Keratinocyte (primary cell): ENCODE measurements around the gene DEFB114. TPM values are rescaled to one million over a fixed set of nuclear protein-coding genes. Genes with fewer than 3 reads are reported as not detected.

Experiments
- DNase-seq: peaks from one replicate; pipeline ENCODE4 v3.0.0-alpha.2; 2011; ENCODE audit warnings: low read depth, missing footprints, low spot score
- FAIRE-seq: peaks from 2 replicates; lab custom pipeline; 2011; peaks lifted over from hg19 to GRCh38; lab: Jason Lieb, UNC
- H2AFZ ChIP-seq: 2 replicates; pipeline ENCODE4 v1.6.0; 2012; ENCODE audit warnings: low read length, control low read depth, inconsistent platforms; ENCODE audit not compliant: control insufficient read depth
- H3K27ac ChIP-seq: 2 replicates; pipeline ENCODE4 v1.5.1; 2011; ENCODE audit warnings: low read length; ENCODE audit not compliant: control insufficient read depth, insufficient read depth
- H3K27me3 ChIP-seq: 3 replicates; pipeline ENCODE4 v1.6.0; 2011; ENCODE audit warnings: low read length; ENCODE audit not compliant: control insufficient read depth, insufficient read depth; ENCODE audit errors: extremely low read depth
- H3K36me3 ChIP-seq, 2 experiments: 2 replicates in 1 of 2; 3 replicates in 1 of 2; pipeline ENCODE4 v1.5.1; 2011; ENCODE audit warnings: low read length in 2 of 2, mild to moderate bottlenecking in 1 of 2; ENCODE audit not compliant: control insufficient read depth in 2 of 2, insufficient read depth in 2 of 2; ENCODE audit errors: extremely low read depth in 1 of 2
- H3K4me1 ChIP-seq: 3 replicates; pipeline ENCODE4 v1.5.1; 2011; ENCODE audit warnings: low read length; ENCODE audit not compliant: control insufficient read depth, insufficient read depth; ENCODE audit errors: extremely low read depth
- H3K4me2 ChIP-seq: 3 replicates; pipeline ENCODE4 v1.6.0; 2011; ENCODE audit warnings: low read depth, low read length; ENCODE audit not compliant: control insufficient read depth, insufficient read depth; ENCODE audit errors: extremely low read depth
- H3K4me3 ChIP-seq, 3 experiments: fragments of 200-600 bp in 1 of 3; sonication (generic) in 1 of 3; 2 replicates in 2 of 3; 3 replicates in 1 of 3; pipeline ENCODE4 v1.5.1; 2011 to 2016; ENCODE audit warnings: low read length in 3 of 3, mild to moderate bottlenecking in 3 of 3, control low read depth in 2 of 3, inconsistent platforms in 1 of 3, low read depth in 1 of 3, mixed read lengths in 1 of 3, mixed run types in 1 of 3, moderate library complexity in 1 of 3; ENCODE audit not compliant: control insufficient read depth in 2 of 3, insufficient read depth in 2 of 3; ENCODE audit errors: extremely low read depth in 1 of 3
- H3K79me2 ChIP-seq: 2 replicates; pipeline ENCODE4 v1.6.0; 2012; ENCODE audit warnings: low read length; ENCODE audit not compliant: control insufficient read depth, insufficient read depth
- H3K9ac ChIP-seq: 3 replicates; pipeline ENCODE4 v1.6.0; 2011; ENCODE audit warnings: low read length; ENCODE audit not compliant: control insufficient read depth, insufficient read depth; ENCODE audit errors: extremely low read depth
- H3K9me1 ChIP-seq: 3 replicates; pipeline ENCODE4 v1.6.0; 2011; ENCODE audit warnings: low read length; ENCODE audit not compliant: control insufficient read depth, insufficient read depth; ENCODE audit errors: extremely low read depth
- H3K9me3 ChIP-seq: 2 replicates; pipeline ENCODE4 v1.5.1; 2012; ENCODE audit warnings: low read depth, low read length; ENCODE audit not compliant: control insufficient read depth
- H4K20me1 ChIP-seq: 3 replicates; pipeline ENCODE4 v1.6.0; 2011; ENCODE audit warnings: low read length; ENCODE audit not compliant: control insufficient read depth, insufficient read depth; ENCODE audit errors: extremely low read depth
- EZH2 ChIP-seq: IDR thresholded peaks from one replicate; pipeline ENCODE4 v1.6.1; 2012; ENCODE audit warnings: inconsistent platforms, mild to moderate bottlenecking, low read length, moderate library complexity
- dilution Hi-C: fragments of 300-500 bp; cut with MboI; formaldehyde crosslinking; loops from one replicate; pipeline ENCODE4 v1.7.0; 2020; ENCODE audit warnings: low sequenced_read_pairs; ENCODE audit not compliant: extremely low pct_ligation_motif_present
- polyA plus RNA-seq, 5 experiments: library from polyadenylated mRNA; depleted of rRNA in 3 of 5; stranded (reverse) in 3 of 5; stranded (forward) in 1 of 5; unstranded in 1 of 5; fragments of >200 nt; gene quantifications; 1 replicate in 1 of 5; 2 replicates in 3 of 5; 3 replicates in 1 of 5; pipeline versions ENCODE4 v1.2.1 to v1.2.3, GENCODE V29; 2011 to 2012; ENCODE audit warnings: missing spikeins in 2 of 5, low read depth in 1 of 5, low replicate concordance in 1 of 5
- TF ChIP-seq, protein P1 (sequence below), 3 experiments: IDR thresholded peaks in 1 of 3; conservative IDR thresholded peaks in 1 of 3; optimal IDR thresholded peaks in 1 of 3; 2 replicates in 2 of 3; 3 replicates in 1 of 3; pipeline versions ENCODE3 to v1.5.1; 2011; ENCODE audit warnings: low read length in 3 of 3, mild to moderate bottlenecking in 3 of 3, moderate library complexity in 2 of 3, control low read depth in 1 of 3, inconsistent platforms in 1 of 3; ENCODE audit not compliant: insufficient read depth in 2 of 3; ENCODE audit errors: extremely low read depth in 1 of 3

The DEFB114 gene
- polyA plus RNA-seq, 1 donor (not counting 4 experiments of a cell fraction or from before 2014, with no cell fraction given), result not detected

DNA sequence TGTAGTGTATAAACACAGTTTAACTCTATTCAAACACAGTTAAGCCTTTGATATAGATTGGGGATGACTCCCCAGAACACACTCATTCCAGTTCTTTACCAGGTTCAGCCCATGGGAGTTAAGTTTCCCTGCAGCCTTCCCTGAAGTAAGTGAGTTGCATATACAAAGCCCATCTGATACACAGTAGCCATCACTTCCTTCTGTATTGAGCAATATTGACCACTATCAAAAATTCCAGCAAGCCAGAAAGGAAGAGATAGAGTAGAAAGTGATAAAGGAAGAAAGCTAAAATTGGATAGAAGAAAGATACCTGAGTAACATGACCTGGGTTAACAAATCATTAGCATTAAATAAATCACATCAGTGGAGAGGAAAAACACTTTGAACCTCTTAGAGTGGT, 34.6 kb downstream of the DEFB114 start:
- Histone ChIP-seq H2AFZ (no peak overlapping the region), H3K4me1 (no peaks in the 10 kb centered on the region), H3K36me3 (no peaks in the 10 kb centered on the region), H3K4me3 (no peak overlapping the region), H4K20me1 (no peaks in the 10 kb centered on the region), H3K9me3 (no peaks in the 10 kb centered on the region), H3K27me3 (no peaks in the 10 kb centered on the region), H3K9ac (no peak overlapping the region), H3K4me2 (no peak overlapping the region), H3K9me1 (no peaks in the 10 kb centered on the region), H3K79me2 (no peaks in the 10 kb centered on the region), H3K27ac (no peak overlapping the region)
- TF ChIP-seq, protein P1, sequence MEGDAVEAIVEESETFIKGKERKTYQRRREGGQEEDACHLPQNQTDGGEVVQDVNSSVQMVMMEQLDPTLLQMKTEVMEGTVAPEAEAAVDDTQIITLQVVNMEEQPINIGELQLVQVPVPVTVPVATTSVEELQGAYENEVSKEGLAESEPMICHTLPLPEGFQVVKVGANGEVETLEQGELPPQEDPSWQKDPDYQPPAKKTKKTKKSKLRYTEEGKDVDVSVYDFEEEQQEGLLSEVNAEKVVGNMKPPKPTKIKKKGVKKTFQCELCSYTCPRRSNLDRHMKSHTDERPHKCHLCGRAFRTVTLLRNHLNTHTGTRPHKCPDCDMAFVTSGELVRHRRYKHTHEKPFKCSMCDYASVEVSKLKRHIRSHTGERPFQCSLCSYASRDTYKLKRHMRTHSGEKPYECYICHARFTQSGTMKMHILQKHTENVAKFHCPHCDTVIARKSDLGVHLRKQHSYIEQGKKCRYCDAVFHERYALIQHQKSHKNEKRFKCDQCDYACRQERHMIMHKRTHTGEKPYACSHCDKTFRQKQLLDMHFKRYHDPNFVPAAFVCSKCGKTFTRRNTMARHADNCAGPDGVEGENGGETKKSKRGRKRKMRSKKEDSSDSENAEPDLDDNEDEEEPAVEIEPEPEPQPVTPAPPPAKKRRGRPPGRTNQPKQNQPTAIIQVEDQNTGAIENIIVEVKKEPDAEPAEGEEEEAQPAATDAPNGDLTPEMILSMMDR (optimal IDR thresholded peaks at IDR 0.05 in 1 of 3, IDR thresholded peaks at IDR 0.05 in 1 of 3, conservative IDR thresholded peaks at IDR 0.05 in 1 of 3; ENCODE audit: extremely low read depth in 1 of 3, insufficient read depth in 2 of 3, low read length in 3 of 3), result no peak
- TF ChIP-seq EZH2, result no peak
- FAIRE-seq (no peak), DNase-seq (no peak)
- dilution Hi-C loops, result no loop called here

DNA sequence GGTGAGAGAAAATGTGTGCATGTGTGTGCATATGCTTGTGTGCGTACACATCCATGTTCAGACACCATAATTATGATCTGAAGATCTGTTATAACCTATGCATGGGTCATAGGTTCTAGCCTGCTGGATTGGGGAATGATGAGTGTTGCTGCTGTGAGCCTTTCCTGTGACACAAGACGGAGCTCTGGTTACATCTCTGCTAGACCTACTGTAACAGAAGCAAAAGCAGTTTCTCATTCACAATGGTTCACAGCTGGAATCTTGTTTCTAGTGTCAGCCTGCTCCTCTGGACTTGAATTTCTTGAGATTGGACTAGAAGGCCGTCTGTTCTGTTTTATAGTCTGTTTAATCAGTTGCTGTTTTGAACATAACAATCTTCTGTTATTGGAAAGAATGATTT, 40.1 kb downstream of the DEFB114 start:
- dilution Hi-C loops, result no loop called here
- no peak for TF ChIP-seq EZH2
- TF ChIP-seq, protein P1 (optimal IDR thresholded peaks at IDR 0.05 in 1 of 3, IDR thresholded peaks at IDR 0.05 in 1 of 3, conservative IDR thresholded peaks at IDR 0.05 in 1 of 3; ENCODE audit: extremely low read depth in 1 of 3, insufficient read depth in 2 of 3, low read length in 3 of 3), result peak in 1 of 3 experiments; percentile 30
- H3K9me1 ChIP-seq, result no peaks in the 10 kb centered on the region
- H3K27me3 ChIP-seq, result no peaks in the 10 kb centered on the region
- H3K79me2 ChIP-seq, result no peaks in the 10 kb centered on the region
- no peak overlapping the region for H3K4me3 ChIP-seq
- no peaks in the 10 kb centered on the region for H4K20me1 ChIP-seq
- FAIRE-seq (no peak), DNase-seq (no peak)
- no peak overlapping the region for H3K27ac ChIP-seq
- H3K4me1 ChIP-seq, result no peaks in the 10 kb centered on the region
- no peaks in the 10 kb centered on the region for H3K36me3 ChIP-seq
- H3K4me2 ChIP-seq, result no peak overlapping the region
- H3K9me3 ChIP-seq, result no peaks in the 10 kb centered on the region
- H3K9ac ChIP-seq, result no peak overlapping the region
- H2AFZ ChIP-seq, result no peak overlapping the region
